ENCODE measurements around the gene KNSTRN.
A peak's percentile ranks its signal among the peaks of the same experiment; 100 is the strongest.

KNSTRN gene

DNA sequence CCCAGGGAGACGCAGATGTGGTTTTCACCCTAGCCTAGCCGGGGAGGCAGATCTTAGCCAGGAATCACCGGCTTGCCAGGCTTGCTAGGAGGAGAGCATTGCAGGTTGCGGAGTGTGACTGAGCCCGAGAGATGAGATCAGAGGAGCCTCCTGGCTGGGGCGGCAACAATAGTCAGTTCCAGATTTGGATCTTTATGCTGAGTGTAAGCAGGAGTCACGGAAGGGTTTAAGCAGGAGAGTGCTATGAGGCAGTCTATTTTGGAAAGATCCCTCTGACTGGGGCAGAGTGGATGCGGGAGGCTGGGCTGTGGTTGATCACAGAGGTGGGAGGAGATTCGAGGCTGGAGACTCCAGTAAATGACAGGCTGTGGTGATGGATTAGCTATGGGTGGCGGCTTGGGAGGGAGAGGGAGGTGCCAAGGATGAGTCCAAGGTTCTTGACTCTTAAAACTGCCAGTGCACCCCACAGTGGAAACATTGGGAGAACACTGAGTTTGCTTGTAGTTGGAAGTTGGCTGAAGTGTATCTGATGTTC, 47.8 kb downstream of the KNSTRN start:
- no peak overlapping the region for H2AFZ ChIP-seq (ENCODE audit: low read depth, low read length)
- H3K36me3 ChIP-seq (ENCODE audit: insufficient read depth, low read length): no peaks in the 10 kb centered on the region
- ATAC-seq (ENCODE audit: insufficient read depth, low read depth): peak; percentile 52; the same call in 1 of the 3 replicates
- H3K27me3 ChIP-seq (ENCODE audit: insufficient read depth, low read length, poor library complexity): no peaks in the 10 kb centered on the region
- no peaks in the 10 kb centered on the region for H4K20me1 ChIP-seq (ENCODE audit: insufficient read depth, low read length)
- H3K79me2 ChIP-seq (ENCODE audit: insufficient read depth, low read length): no peaks in the 10 kb centered on the region
- no peak overlapping the region for H3K27ac ChIP-seq (ENCODE audit: low read length)
- no peaks in the 10 kb centered on the region for H3K4me1 ChIP-seq (ENCODE audit: insufficient read depth, low read length)
- H3K4me2 ChIP-seq (ENCODE audit: insufficient read depth, low read length): no peak overlapping the region
- no peak overlapping the region for H3K9ac ChIP-seq (ENCODE audit: low read depth, low read length)
- TF ChIP-seq, protein P1, sequence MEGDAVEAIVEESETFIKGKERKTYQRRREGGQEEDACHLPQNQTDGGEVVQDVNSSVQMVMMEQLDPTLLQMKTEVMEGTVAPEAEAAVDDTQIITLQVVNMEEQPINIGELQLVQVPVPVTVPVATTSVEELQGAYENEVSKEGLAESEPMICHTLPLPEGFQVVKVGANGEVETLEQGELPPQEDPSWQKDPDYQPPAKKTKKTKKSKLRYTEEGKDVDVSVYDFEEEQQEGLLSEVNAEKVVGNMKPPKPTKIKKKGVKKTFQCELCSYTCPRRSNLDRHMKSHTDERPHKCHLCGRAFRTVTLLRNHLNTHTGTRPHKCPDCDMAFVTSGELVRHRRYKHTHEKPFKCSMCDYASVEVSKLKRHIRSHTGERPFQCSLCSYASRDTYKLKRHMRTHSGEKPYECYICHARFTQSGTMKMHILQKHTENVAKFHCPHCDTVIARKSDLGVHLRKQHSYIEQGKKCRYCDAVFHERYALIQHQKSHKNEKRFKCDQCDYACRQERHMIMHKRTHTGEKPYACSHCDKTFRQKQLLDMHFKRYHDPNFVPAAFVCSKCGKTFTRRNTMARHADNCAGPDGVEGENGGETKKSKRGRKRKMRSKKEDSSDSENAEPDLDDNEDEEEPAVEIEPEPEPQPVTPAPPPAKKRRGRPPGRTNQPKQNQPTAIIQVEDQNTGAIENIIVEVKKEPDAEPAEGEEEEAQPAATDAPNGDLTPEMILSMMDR (IDR thresholded peaks at IDR 0.05; ENCODE audit: borderline replicate concordance, extremely low read depth, low read length, poor library complexity, severe bottlenecking): no peak
- no peak for TF ChIP-seq EZH2 (IDR thresholded peaks at IDR 0.05; ENCODE audit: borderline replicate concordance, low read depth, low read length, severe bottlenecking)
- DNase-seq: no peak
- no peak overlapping the region for H3K4me3 ChIP-seq (ENCODE audit: low read depth in 1 of 2, low read length in 2 of 2)
- no peaks in the 10 kb centered on the region for H3K9me3 ChIP-seq (ENCODE audit: insufficient read depth, low read length, severe bottlenecking)

DNA sequence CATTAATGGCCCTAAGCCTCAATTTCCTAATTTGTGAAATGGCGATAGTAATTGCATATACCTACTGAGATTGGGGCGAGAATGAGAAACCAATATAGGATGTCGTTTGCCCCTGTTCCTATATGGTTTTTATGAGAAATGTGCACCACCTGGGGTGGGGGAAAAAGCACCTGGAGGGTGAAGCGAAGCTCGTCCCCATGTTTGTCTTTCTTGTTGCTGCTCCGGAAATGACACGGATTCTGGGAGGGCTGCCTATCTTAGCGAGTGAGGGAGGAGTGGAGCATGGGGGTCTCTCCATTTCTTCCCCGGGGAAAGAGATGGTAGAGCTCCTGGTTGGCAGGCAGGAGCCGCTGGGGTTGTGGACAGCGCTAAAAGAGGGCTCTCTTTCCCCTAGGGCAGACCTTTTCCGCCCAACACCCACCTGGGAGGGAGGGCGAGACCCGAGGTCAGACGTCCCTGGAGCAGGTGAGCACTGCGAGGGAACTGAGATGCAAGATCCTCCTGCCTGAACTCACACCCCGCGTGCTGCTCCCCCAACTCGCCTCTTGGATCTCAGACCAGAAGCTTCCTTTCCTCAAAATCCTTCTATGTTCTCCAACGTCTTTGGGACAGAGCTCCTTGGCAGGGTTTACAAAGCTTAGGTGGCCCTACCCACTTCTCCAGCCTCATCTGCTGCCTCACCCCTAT, 52.6 kb downstream of the KNSTRN start:
- peaks cover 16% of the 10 kb centered on the region for H3K4me1 ChIP-seq (ENCODE audit: insufficient read depth, low read length)
- H3K9me3 ChIP-seq (ENCODE audit: insufficient read depth, low read length, severe bottlenecking): no peaks in the 10 kb centered on the region
- TF ChIP-seq, protein P1 (IDR thresholded peaks at IDR 0.05; ENCODE audit: borderline replicate concordance, extremely low read depth, low read length, poor library complexity, severe bottlenecking): no peak
- no peak for TF ChIP-seq EZH2 (IDR thresholded peaks at IDR 0.05; ENCODE audit: borderline replicate concordance, low read depth, low read length, severe bottlenecking)
- no peak for DNase-seq
- no peak overlapping the region for H3K4me3 ChIP-seq (ENCODE audit: low read depth in 1 of 2, low read length in 2 of 2)
- H4K20me1 ChIP-seq (ENCODE audit: insufficient read depth, low read length): no peaks in the 10 kb centered on the region
- no peaks in the 10 kb centered on the region for H3K36me3 ChIP-seq (ENCODE audit: insufficient read depth, low read length)
- H3K27me3 ChIP-seq (ENCODE audit: insufficient read depth, low read length, poor library complexity): peaks cover 19% of the 10 kb centered on the region
- no peaks in the 10 kb centered on the region for H3K79me2 ChIP-seq (ENCODE audit: insufficient read depth, low read length)
- no peak for ATAC-seq (ENCODE audit: insufficient read depth, low read depth)
- H2AFZ ChIP-seq (ENCODE audit: low read depth, low read length): no peak overlapping the region
- H3K9ac ChIP-seq (ENCODE audit: low read depth, low read length): no peak overlapping the region
- H3K27ac ChIP-seq (ENCODE audit: low read length): no peak overlapping the region
- H3K4me2 ChIP-seq (ENCODE audit: insufficient read depth, low read length): no peak overlapping the region

DNA sequence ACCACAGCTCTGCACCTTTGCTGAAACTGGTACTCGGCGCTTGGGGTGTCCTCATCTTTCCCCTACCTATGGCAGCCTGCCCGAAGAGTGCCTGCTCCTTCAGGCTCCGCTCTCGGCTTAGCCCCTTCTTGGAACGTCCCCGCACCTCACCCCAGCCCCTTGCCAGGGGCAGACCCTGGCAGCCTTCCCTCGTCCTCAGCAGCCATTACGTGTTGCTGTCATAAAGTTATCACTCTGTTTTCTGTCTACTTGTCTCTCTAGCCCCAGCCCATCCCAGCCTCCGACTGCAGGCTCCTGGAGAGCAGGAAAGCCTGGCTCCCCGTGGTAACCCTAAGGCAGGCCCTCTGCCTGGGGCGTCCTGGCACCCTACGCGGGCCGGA, 53.2 kb downstream of the KNSTRN start:
- no peaks in the 10 kb centered on the region for H4K20me1 ChIP-seq (ENCODE audit: insufficient read depth, low read length)
- DNase-seq (no peak), ATAC-seq (ENCODE audit: insufficient read depth, low read depth) (no peak)
- H3K4me2 ChIP-seq (ENCODE audit: insufficient read depth, low read length): peak overlapping the region; percentile 45; the same call in 1 of the 2 replicates
- TF ChIP-seq EZH2 (IDR thresholded peaks at IDR 0.05; ENCODE audit: borderline replicate concordance, low read depth, low read length, severe bottlenecking): no peak
- TF ChIP-seq, protein P1 (IDR thresholded peaks at IDR 0.05; ENCODE audit: borderline replicate concordance, extremely low read depth, low read length, poor library complexity, severe bottlenecking): no peak
- H2AFZ ChIP-seq (ENCODE audit: low read depth, low read length): no peak overlapping the region
- no peaks in the 10 kb centered on the region for H3K79me2 ChIP-seq (ENCODE audit: insufficient read depth, low read length)
- H3K4me3 ChIP-seq (ENCODE audit: low read depth in 1 of 2, low read length in 2 of 2): no peak overlapping the region
- H3K27me3 ChIP-seq (ENCODE audit: insufficient read depth, low read length, poor library complexity): peaks cover 22% of the 10 kb centered on the region
- no peak overlapping the region for H3K9ac ChIP-seq (ENCODE audit: low read depth, low read length)
- no peak overlapping the region for H3K27ac ChIP-seq (ENCODE audit: low read length)
- H3K36me3 ChIP-seq (ENCODE audit: insufficient read depth, low read length): no peaks in the 10 kb centered on the region
- H3K4me1 ChIP-seq (ENCODE audit: insufficient read depth, low read length): peaks cover 19% of the 10 kb centered on the region
- H3K9me3 ChIP-seq (ENCODE audit: insufficient read depth, low read length, severe bottlenecking): no peaks in the 10 kb centered on the region

Data from DND-41 (cell line).